Amniotic stem cell (primary cell): ENCODE results near the gene ACTN2.

Experiments
- DNase-seq: peaks from one replicate; lab custom pipeline; 2025; lab: John Stamatoyannopoulos, UW

Gene ACTN2

GRCh38 chr1:236691348-236691747 lies 5.0 kb downstream of the ACTN2 start:
- DNase-seq = no peak

GRCh38 chr1:236692128-236692527 lies 5.8 kb downstream of the ACTN2 start:
- no peak for DNase-seq

DNA sequence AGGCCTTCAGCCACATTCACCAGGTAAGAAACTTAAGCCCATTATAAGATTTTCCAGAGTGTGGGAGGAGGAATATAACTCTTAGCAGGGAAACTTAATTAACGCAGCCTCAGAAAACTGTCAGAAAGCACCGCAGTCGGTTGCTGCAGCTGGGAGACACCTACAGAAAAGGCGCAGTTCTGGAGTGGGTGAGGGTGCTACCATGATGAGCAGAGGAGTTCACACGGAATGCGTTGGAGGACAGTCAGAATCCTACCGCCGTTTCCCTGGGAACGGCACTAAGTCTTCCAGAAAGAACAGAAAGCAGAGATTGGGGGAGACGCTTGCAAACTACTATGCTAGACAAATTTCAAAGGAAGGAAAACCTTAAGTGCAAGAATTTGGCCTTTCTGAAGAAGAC lies 6.4 kb downstream of the ACTN2 start:
- DNase-seq = no peak

- DNase-seq = no peak
These were observed 13.1 kb downstream of the ACTN2 start for GRCh38 chr1:236699366-236699765.

- DNase-seq = no peak
These were observed 14.6 kb downstream of the ACTN2 start for GRCh38 chr1:236700903-236701302.

DNA sequence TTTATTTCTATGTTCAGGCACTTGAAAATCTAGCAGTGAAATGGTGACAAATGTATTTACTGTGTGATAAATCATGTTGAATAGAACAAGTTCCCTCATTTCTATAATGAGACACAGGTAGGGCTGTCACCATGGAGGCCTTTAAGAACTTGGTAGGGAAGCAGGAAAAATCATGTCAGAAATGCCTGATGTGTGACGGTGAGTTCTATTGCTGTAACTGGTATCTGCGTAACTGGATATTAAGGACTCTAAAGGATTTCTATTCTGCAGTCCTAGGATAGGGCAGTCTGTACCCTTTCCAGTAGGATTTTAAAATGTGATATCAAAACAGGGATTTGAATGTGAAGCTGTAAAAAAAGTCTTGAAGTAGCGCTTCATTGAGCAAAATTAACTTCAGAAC lies 15.5 kb downstream of the ACTN2 start:
- DNase-seq = no peak

- DNase-seq = no peak
These were observed 16.6 kb downstream of the ACTN2 start for GRCh38 chr1:236702791-236703394.

DNA sequence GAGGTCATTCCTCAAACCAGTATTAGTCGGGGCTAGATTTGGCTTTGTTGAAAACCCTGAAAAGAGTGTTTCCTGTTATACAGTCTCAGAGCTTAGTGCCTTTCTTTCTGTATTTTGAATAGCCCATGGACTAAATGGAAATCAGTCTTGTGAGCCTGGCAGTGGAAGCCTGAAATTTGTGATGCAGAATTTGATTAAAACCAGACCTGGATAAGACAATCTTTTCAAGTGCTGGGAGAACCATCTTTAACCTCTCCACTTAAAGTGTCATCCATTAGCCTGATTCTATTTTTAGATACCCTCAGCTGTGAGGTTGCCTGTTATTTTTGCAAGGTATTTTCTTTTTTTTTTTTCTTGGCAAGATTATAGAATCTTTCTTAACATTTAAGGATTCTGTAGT lies 19.5 kb downstream of the ACTN2 start:
- no peak for DNase-seq

GRCh38 chr1:236706183-236706582 lies 19.9 kb downstream of the ACTN2 start:
- DNase-seq = no peak

GRCh38 chr1:236710328-236710892 lies 24.1 kb downstream of the ACTN2 start:
- DNase-seq = no peak

DNA sequence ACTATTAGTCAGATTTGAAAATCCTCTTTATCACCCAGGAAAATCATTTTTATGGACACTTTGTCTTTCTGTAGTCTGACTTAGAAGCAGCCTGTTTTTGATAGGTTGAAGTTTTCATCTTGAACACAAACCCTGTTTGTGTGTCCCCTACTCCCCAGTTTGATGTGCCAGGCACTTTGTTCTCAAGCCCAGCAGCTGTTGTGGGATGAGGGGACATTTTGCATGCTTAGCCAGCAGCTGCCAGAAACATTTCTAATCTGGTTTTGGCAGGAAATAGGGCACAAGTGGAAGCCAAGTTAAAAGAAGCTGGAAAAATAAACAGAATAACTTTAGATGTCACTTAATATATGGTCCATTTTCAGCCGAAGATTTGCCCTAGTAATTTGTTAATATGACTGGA lies 29.9 kb downstream of the ACTN2 start:
- DNase-seq = no peak

GRCh38 chr1:236717811-236718210 lies 31.5 kb downstream of the ACTN2 start:
- DNase-seq = no peak

DNA sequence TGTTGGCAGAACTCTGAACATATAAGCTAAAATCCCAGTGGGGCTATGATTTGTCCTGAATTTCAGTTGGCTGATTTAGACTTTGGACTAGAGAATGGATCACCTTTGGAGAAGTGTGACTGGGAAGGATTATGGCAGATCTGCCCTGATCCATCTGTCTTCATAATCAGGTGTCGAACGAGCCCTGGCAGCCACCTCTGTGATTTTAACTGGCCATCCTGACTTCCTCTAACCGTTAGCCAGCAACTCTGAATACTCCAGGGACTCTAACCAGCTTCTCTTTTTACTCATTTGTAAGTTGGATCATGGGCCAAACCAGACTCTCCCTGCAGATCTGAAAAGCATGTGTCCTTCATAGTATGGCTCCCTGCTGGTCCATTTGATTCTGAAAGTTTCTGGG lies 32.0 kb downstream of the ACTN2 start:
- no peak for DNase-seq

DNA sequence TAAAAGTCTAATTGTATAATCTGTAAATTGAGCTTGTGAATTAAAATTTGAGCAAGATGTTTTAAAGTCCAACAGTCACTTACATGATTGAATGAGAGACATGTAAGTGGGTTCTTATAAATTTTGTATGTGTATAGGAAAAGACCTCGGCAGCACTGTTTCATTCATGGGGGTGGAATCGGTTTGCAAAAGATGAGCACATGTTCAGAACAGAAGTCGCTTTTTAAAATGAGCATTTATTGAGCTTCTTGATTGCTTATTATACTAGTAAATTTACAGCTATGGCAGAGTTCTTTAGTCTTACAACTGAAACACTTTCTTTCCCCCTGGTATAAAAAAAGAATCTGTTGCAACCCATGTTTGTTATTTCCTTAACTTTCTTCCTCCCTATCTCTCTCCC lies 33.9 kb downstream of the ACTN2 start:
- no peak for DNase-seq

DNA sequence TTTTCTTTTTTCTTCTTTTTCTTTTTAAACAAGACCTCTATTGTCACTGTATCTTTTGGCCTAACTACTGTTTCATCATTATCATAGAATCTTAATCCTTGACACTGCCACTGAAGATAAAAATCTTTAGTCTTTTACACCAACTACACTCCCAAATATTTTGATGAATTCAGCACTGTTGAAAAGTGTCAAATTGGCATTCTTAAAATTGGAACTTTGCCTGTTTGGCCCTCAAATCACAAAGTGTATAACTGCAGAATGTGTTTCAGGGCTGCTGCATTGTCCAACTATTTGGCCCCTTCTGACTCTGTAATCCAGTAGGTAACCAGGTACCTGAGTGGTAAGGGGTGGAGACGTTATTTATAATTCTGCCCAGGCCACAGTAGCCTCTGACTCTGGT lies 34.3 kb downstream of the ACTN2 start:
- no peak for DNase-seq

DNA sequence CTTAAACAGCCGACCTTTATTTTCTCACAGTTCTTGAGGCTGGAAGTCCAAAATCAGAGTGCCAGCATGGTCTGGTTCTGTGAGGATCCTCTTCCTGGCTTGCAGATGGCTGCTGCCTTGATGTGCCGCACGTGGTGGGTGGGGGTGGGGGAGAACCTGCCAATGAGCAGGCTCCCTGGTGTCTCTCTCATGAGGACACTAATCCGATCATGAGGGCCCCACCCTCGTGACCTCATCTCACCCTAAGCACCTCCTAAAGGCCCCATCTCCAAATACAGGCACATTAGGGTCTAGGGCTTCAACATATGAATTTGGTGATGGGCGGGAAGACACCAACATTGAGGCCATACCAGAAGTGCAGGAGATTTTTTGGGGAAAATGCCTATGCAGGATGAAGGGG lies 37.8 kb downstream of the ACTN2 start:
- DNase-seq = no peak

DNA sequence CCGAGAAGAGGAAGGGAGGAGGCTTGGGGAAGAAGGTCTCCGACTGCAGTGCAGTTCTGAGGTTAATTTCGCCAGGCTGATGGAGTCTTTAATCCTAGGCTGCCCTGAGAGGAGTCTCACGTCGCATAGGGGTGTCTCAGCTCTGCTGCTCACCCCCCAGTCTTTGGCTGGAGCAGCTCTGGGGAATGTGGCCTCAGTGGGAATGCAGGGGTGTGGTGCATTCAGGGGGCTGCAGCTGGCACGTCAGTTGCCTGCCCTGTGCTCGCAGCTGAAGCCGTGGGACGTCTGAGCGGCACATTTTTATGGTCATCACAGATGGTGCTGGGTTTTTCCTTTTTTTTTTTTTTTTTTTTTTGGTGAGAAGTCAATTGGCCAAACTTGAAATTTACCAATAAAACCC lies 38.2 kb downstream of the ACTN2 start:
- no peak for DNase-seq

- DNase-seq = no peak
These were observed 39.4 kb downstream of the ACTN2 start for GRCh38 chr1:236725668-236726067.

DNA sequence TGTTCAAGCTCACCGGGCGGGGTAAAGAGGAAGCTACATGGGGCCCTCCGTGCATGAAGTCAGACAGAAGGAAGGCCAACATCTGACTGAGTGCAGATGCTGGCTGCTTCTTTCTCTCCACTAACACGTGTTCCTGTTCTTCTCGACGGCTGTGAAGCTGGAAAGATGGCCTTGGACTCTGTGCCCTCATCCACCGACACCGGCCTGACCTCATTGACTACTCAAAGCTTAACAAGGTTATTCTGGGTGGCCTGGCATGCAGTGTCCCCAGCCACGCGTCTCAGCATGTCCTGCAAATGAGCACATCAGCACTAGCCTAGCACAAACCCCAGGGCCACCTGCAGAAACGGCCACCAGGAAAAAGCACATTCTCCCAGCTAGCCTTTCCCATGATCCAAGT lies 41.2 kb downstream of the ACTN2 start:
- DNase-seq = no peak

- DNase-seq = no peak
These were observed 42.5 kb downstream of the ACTN2 start for GRCh38 chr1:236728752-236729151.

DNA sequence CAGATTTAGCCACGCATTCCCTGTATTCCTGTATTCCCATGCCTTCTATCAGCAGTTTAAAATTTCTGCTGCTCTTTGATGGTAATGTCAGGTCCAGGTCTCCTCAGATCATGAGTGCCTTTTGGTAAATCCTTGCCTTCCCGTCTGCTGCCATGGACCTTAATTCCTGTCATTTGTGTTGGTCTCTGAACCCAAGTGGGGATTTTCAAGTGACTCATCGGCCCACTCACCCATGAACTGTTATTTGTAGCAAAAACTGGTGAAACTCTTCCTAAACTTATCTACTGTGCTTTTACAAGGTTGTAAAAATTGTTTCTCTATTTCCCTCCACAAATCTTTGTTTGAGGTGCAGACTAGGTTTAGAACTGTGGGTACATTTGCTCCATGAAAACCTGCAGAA lies 47.4 kb downstream of the ACTN2 start:
- no peak for DNase-seq

- DNase-seq = no peak
These were observed 48.0 kb downstream of the ACTN2 start for GRCh38 chr1:236734141-236734765.

DNA sequence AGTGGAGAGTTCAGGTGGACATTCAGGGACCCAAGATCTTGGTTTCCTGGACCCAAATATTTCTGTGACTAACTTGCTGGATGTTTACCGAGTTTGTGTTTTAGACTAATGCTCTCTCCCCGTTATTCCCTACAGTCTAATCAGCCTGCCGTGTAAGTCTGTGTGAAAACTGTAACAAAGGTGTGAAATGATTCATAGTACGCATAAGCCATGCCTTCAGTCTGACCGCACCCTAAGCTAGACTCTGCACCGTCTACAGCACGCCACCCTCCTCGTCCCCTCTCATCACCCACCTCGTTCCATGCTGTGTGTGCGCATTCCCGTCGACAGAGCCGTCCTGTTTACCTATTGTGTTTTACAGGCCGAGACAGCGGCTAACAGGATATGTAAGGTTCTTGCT lies 50.5 kb downstream of the ACTN2 start:
- DNase-seq = no peak

GRCh38 chr1:236741753-236742152 lies 55.5 kb downstream of the ACTN2 start:
- no peak for DNase-seq
